GM18858 (cell line): ENCODE measurements around the gene GABRB1.

ENCODE experiments used
- ATAC-seq: cut with Tn5 transposase; IDR thresholded peaks from one replicate; pipeline ENCODE4 v1.9.1; 2021; ENCODE audit not compliant: unreplicated experiment

GABRB1 gene

GRCh38 chr4:47207555-47207954, 176.2 kb downstream of the GABRB1 start:
- ATAC-seq = no peak

GRCh38 chr4:47209833-47210232, 178.5 kb downstream of the GABRB1 start:
- ATAC-seq = no peak

GRCh38 chr4:47210828-47211227, 179.5 kb downstream of the GABRB1 start:
- ATAC-seq = no peak

- ATAC-seq = no peak
Measured at GRCh38 chr4:47213106-47213505, 181.7 kb downstream of the GABRB1 start.

DNA sequence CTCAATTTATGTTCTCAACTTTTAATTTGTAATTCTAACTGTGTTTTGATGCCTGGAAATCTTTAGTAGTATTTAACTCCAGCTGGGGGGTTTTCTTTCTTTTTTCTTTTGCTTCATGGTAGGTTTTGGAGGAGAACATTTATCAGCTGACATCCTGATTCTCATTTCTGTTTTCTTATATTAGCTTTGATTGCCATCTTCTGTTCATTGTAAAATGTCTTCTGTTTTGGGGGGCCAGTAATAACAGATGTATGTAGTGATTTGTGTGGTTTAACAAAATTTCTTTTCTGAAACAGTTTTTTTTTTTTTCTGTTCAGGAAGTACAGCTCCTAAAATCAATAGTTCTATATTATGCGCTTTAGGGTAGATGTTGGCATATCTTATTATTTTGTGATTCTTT, 182.2 kb downstream of the GABRB1 start:
- no peak for ATAC-seq

- ATAC-seq = no peak
Measured at GRCh38 chr4:47213971-47214370, 182.6 kb downstream of the GABRB1 start.

GRCh38 chr4:47215759-47216158, 184.4 kb downstream of the GABRB1 start:
- ATAC-seq = no peak

DNA sequence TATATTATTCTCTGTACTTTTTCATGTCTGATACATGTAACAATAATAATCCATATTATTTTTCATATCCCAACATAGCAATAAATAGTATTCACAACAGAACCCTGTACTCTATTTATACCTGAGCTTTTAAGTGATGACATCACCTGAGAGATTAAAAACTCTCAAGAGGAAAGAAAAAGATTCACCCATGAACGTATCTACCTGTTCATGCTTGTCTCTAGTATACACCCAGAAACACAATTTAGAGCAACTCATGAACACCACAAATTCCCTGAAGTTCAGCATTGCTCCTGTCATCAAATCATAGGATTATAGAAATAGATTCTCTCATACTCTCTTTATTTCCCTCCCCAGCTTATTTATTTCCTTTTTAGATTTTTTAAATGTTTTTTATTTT, 185.9 kb downstream of the GABRB1 start:
- no peak for ATAC-seq

- ATAC-seq = no peak
Measured at GRCh38 chr4:47217884-47218283, 186.5 kb downstream of the GABRB1 start.

DNA sequence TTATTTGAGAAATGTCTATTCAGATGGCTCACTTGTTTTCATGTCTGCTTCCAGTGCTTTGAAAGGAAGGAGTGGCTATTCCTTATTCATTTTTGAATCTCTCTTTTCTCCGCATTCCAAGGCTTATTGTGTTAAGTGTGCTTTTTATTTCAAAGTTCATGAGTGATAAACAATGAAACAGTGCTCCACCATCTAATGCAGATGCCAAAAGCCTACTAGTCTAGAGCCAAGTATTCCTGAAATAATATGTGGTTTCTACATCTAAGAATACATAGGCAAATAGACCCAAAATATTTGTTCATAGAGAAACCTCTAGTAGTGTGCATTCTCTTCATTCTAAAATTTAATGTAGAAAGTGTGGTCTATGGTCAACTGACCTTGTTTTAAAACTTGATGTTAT, 187.3 kb downstream of the GABRB1 start:
- no peak for ATAC-seq

DNA sequence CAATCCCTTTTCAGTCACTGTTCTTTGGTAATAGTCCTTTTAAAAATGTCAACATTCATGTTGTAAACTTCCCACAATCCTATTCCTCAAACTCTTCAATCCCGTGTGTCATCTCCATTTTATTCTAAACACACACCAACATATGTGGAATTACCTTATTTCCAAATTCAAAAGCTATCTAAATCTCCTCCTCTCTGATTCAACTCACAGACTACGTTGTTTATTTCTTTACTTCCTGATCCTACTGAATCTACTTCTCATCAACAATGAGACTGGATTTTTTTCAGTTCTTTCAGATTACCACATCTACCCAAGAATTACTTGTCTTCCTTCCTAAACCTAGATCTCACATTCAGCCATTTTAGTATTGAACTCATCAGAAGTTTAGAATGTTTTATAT, 188.2 kb downstream of the GABRB1 start:
- no peak for ATAC-seq

DNA sequence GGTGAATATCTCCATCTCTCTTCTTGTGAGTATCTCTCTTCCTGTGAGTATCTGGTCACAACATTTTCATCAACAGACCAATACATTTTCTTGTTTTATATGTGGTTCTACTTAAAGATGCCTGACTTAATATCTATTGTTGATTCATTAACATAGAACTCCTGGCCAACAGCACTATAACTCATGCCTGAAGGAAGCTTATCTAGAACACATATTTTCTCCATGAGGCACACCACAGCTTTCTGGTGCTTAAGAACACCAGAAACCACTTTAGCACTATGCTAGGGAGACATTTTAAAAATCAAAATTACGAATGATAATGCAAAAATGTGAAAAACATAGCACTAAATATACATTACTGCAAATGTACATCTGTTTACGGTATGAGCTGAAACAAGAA, 190.4 kb downstream of the GABRB1 start:
- ATAC-seq = no peak

GRCh38 chr4:47222276-47222675, 190.9 kb downstream of the GABRB1 start:
- no peak for ATAC-seq

GRCh38 chr4:47224361-47224760, 193.0 kb downstream of the GABRB1 start:
- ATAC-seq = no peak

- ATAC-seq = no peak
Measured at GRCh38 chr4:47235721-47236120, 204.4 kb downstream of the GABRB1 start.

GRCh38 chr4:47238667-47239066, 207.3 kb downstream of the GABRB1 start:
- no peak for ATAC-seq

GRCh38 chr4:47239649-47240048, 208.3 kb downstream of the GABRB1 start:
- ATAC-seq = no peak

- ATAC-seq = no peak
Measured at GRCh38 chr4:47251348-47252135, 220.2 kb downstream of the GABRB1 start.

- ATAC-seq = no peak
Measured at GRCh38 chr4:47263721-47264120, 232.4 kb downstream of the GABRB1 start.

- no peak for ATAC-seq
Measured at GRCh38 chr4:47270201-47270888, 239.0 kb downstream of the GABRB1 start.

- no peak for ATAC-seq
Measured at GRCh38 chr4:47271291-47271690, 239.9 kb downstream of the GABRB1 start.

DNA sequence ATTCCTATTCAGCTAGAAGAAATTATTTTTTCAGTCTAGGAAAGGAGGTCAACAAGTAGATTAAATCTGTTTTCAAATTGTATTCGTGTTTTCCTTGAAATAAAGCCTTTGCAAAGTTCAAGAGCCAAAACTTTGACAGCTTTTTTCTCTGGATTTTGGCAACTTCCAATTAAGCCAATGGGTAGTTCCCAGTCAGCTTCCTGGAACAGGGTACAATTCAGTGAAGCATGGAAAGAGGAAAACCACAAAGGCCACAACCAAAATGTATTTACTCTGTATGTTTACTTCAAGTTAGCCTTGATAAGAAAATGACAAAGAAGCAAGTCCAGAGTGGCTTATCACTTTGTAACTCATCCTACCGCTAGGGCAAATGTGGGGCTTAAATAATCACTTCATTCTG, 243.5 kb downstream of the GABRB1 start:
- ATAC-seq = no peak

- ATAC-seq = no peak
Measured at GRCh38 chr4:47275595-47275994, 244.2 kb downstream of the GABRB1 start.
